GM12801 (cell line): ENCODE results near the gene DNAH1.

Source experiments
- CTCF ChIP-seq: IDR thresholded peaks from one replicate; pipeline ENCODE4 v1.5.1; 2011; ENCODE audit warnings: control low read depth; ENCODE audit not compliant: insufficient read length; ENCODE audit errors: extremely low read depth

DNAH1 gene

GRCh38 chr3:52302426-52303145 is 13.5 kb upstream of the DNAH1 start:
- TF ChIP-seq CTCF: no peak

DNA sequence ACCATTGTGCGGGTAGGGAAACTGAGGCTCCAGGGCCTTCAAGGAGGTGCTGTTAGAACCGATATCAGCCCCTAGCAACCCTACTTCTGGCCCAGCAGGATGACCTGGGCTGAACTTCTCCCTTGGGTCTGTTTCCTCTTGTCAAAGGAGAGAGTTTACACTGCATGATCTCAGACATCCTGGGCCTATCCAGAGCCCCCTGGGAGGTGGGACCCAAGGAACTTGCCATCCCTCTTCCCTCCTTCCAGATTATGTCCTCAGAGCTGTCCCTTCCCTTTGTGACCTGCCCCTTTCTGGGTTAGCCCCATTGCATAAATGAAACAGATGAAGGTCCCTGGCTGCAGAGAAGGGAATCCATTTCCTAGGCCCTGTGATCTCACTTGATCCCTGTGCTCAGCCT is 12.3 kb upstream of the DNAH1 start:
- TF ChIP-seq CTCF: no peak

DNA sequence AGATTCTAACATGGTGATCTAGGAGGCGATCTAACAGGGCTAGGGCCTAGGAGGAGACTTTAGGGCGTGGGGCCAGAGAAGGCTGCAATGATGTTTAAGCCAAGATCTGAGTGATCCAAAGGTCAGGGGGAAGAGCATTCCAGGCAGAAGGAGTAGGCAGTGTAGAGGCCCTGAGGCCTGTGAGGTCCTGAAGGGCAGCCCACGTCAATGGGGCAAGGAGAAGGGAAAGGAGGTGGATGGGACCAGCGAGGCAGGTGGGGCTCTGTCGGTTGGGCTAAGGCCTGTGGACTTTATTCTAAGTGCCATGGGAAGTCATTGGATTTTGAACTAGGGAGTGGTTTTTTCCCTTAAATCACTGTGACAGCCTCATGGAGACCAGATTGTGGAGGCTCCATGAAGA is 10.2 kb upstream of the DNAH1 start:
- TF ChIP-seq CTCF: no peak

GRCh38 chr3:52306978-52307377 is 9.1 kb upstream of the DNAH1 start:
- TF ChIP-seq CTCF: no peak

DNA sequence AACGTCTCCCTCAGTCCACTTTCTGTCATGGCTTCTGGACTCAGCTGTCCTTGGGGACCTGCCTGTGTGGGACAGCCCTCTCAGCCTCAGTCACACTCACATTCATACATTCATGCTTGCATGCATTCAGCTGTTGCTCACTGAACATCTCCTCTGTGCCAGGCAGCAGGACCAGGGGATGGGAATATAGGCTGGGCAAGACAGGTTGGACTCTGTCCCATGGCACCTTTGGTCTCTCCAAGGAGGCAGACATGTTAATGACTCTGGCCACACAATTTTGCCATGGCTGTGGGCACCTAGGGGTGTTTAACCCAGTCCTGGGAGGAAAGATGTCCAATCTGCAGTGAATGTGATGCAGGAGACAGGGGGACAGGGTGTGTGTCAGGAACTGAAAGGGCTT is 7.8 kb upstream of the DNAH1 start:
- TF ChIP-seq CTCF: no peak

GRCh38 chr3:52310861-52311575 is 5.1 kb upstream of the DNAH1 start:
- no peak for TF ChIP-seq CTCF

DNA sequence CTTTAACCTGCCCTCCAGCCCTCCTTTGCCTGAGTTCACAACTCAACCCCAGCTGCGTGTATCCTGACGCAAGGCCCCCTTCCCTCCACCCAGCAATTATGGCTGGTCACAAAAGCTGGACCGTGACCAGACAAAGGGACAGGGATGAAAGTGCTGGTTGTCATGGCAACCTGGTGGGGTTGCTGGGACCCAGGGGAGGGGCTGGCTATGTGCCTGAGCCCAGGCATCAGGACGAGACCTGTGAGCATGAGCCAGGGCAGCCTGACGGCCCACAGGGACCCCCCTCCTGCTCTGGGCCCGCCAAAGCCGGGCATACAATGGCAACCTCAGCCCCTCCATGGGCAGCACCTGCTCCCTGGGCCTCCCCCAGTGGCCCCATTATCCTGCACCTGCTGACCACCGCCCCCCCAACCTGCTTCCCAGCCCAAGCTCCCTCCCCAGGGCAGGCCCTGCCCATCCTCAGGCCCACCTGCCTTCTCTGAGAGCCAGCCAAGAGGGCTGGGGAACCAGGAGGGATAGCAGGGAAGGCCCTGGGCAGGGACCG is 4.5 kb upstream of the DNAH1 start:
- no peak for TF ChIP-seq CTCF
